Right cardiac atrium (tissue), 5 donors: ENCODE measurements around the gene URM1. TPM values are rescaled to one million over a fixed set of nuclear protein-coding genes. Genes with fewer than 3 reads are reported as not detected.
"Not testable (repeated sequence)": the region's sequence is repeated elsewhere in the genome, so short reads cannot be mapped to it uniquely, and the experiment has no call there.

Experiments used
- ATAC-seq, 2 donors: fragments of 200-7000 bp; cut with Tn5 transposase; one replicate each; pipeline versions ENCODE4 v1.8.0 to v1.9.1; 2020; ENCODE audit warnings: moderate library complexity in 2 of 2, mild to moderate bottlenecking in 1 of 2
- DNase-seq, 3 donors: peaks; one replicate each; pipeline ENCODE4 v3.0.0-alpha.2; 2020
- H3K27ac ChIP-seq: one replicate; pipeline ENCODE4 v1.5.1; 2013; ENCODE audit warnings: mild to moderate bottlenecking, low read length, control low read depth, moderate library complexity
- H3K27me3 ChIP-seq: one replicate; pipeline ENCODE4 v1.6.1; 2013; ENCODE audit not compliant: control insufficient read depth, insufficient read depth
- H3K4me1 ChIP-seq: one replicate; pipeline ENCODE4 v1.6.1; 2013; ENCODE audit warnings: low read length; ENCODE audit not compliant: control insufficient read depth, insufficient read depth
- H3K4me3 ChIP-seq: one replicate; pipeline ENCODE4 v1.5.1; 2013; ENCODE audit warnings: low read length, control low read depth
- H3K9me3 ChIP-seq: one replicate; pipeline ENCODE4 v1.6.1; 2013; ENCODE audit warnings: low read length; ENCODE audit not compliant: control insufficient read depth
- WGBS: extraction: QIAGEN DNeasy Blood & Tissue Kit; methylation state at CpG from one replicate; pipeline ENCODE4 v1.1.7; 2013; 5-methylcytosine and 5-hydroxymethylcytosine counted together
- intact Hi-C, 4 donors: fragments of 100-400 bp; cut with DNase I; formaldehyde crosslinking; loops; one replicate each; pipeline versions ENCODE4 v1.11.0 to v1.14.0; 2022 to 2023
- polyA plus RNA-seq: library from polyadenylated mRNA; stranded (reverse); fragments of 200-250 nt; gene quantifications from one replicate; pipeline ENCODE4 v1.2.3, GENCODE V29; 2013
- total RNA-seq, 4 donors: library from RNA; stranded (reverse); fragmentation: NEBNext Ultra II Directional; extraction: Animal tissue kit (Norgen Biotek cat#: 25700); gene quantifications; one replicate each; pipeline ENCODE4 v1.2.1, GENCODE V29; 2021
- donor health status: healthy with polysubstance abuse.
- donor health status: DM: no; HTN: yes; CAD: no.
- donor health status: DM: no; HTN: no; CAD: no.
- donor health status: DM: no; HTN: yes; CAD: no; lungs with severe emphysema.
- donor health status: DM: yes; HTN: yes; CAD: no.

The URM1 gene
- total and polyA plus RNA-seq, 5 donors, result 44.2 to 57.4 (median 50.5) TPM

DNA sequence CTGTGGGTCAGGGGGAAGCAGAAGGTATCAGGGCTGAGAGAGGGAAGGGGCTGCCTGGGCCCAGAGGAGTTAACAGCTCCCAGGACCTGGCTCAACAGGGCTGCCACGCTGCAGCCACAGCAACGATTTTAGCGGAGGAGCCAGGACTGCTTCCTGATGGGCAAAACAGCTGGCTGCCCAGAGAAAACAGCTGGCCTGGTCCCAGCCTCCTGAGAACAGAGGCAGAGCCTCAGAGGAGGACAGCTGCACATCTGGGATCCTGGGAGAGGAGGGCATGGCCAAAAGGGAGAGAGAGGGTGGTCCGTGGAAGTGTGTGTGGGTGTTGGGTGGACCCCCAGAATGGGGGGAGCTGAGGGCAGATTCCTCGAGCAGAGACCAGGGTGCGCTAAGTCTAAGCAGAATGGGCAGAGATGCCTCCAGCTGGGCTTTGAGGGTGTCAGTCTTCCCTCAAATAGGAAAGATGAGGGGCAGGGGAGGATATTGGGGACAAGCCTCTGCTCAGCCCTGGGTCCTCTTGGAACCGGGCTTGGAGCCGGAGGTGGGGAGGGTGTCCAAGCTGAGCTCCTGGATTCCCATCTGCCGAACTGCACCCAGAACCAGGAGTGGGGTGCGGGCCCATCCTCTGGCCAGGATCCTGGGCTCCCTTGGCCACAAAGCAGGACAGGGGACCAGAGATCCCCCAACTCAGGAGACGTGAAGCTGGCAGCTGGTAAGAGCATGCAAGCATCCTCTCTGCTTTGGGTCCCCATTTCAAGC lies 40.4 kb downstream of the URM1 start:
- no peak for ATAC-seq
- DNase-seq, result peak in 1 of 3 donors; percentile 42
- Histone ChIP-seq H3K27ac (no peak overlapping the region), H3K4me3 (no peak overlapping the region), H3K27me3 (no peaks in the 10 kb centered on the region), H3K4me1 (no peaks in the 10 kb centered on the region), H3K9me3 (no peaks in the 10 kb centered on the region)
- WGBS, result 49% methylated on average over 11 of the region's 11 CpGs
- intact Hi-C loops, result loop anchor here in 3 of 4 donors (5.0 to 10.0 kb wide), 2 partner anchors 47 to 54 kb away; no protein-coding TSS in a partner anchor

- Histone ChIP-seq H3K9me3 (no peaks in the 10 kb centered on the region), H3K27me3 (no peaks in the 10 kb centered on the region), H3K4me3 (no peak overlapping the region), H3K27ac (no peak overlapping the region), H3K4me1 (no peaks in the 10 kb centered on the region)
- DNase-seq (peak in 1 of 3 donors; percentile 52), ATAC-seq (peak in 1 of 2 donors; percentile 28)
- intact Hi-C loops, result loop anchor here in 3 of 4 donors (5.0 to 10.0 kb wide), 2 partner anchors 47 to 55 kb away; no protein-coding TSS in a partner anchor
- 13% methylated on average over 13 of the region's 13 CpGs for WGBS
Measured at GRCh38 chr9:128412120-128412790, 41.1 kb downstream of the URM1 start.

- not testable (repeated sequence) for ATAC-seq, H3K27ac ChIP-seq, H3K9me3 ChIP-seq, H3K4me3 ChIP-seq, H3K27me3 ChIP-seq, H3K4me1 ChIP-seq
- intact Hi-C loops, result loop anchor here in 3 of 4 donors (5.0 to 10.0 kb wide), 2 partner anchors 49 to 56 kb away; no protein-coding TSS in a partner anchor
- WGBS, result 90% methylated on average over 13 of the region's 13 CpGs
- DNase-seq, result peak in 1 of 3 donors; percentile 1
Measured at GRCh38 chr9:128413728-128414127, 42.6 kb downstream of the URM1 start.

GRCh38 chr9:128414461-128414860 lies 43.3 kb downstream of the URM1 start:
- Histone ChIP-seq H3K4me1 (peaks cover 4% of the 10 kb centered on the region), H3K4me3 (no peak overlapping the region), H3K27me3 (no peaks in the 10 kb centered on the region), H3K27ac (no peak overlapping the region), H3K9me3 (no peaks in the 10 kb centered on the region)
- no peak for DNase-seq
- ATAC-seq, result no peak
- intact Hi-C loops, result loop anchor here in 3 of 4 donors (5.0 to 10.0 kb wide), 2 partner anchors 50 to 57 kb away; no protein-coding TSS in a partner anchor
- WGBS, result 57% methylated on average over 3 of the region's 3 CpGs

DNA sequence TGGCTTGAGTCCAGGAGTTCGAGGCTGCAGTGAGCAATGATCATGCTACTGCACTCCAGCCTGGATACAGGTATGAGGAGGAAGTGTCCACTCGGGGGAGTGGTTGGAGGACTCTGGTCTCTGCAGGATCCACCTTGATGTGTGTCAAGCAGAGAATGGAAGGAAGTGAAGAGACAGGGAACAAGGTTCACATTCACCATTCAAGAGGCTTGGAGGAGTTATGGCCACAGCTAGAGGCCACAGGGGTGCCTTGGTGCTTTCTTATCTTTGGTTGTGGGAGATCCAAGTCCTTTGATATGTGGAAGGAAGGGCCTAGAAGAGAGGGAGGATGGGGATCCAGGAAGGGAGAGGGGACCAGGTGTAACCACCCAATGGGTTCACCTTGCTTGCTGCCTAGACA lies 44.1 kb downstream of the URM1 start:
- H3K27me3 ChIP-seq, result no peaks in the 10 kb centered on the region
- 70% methylated on average over 2 of the region's 2 CpGs for WGBS
- intact Hi-C loops, result loop anchor here in 2 of 4 donors (10.0 kb wide), 1 partner anchor 50 kb away; no protein-coding TSS in a partner anchor
- peaks cover 4% of the 10 kb centered on the region for H3K4me1 ChIP-seq
- no peak overlapping the region for H3K27ac ChIP-seq
- no peak for ATAC-seq
- DNase-seq, result peak in 1 of 3 donors; percentile 6
- H3K9me3 ChIP-seq, result no peaks in the 10 kb centered on the region
- H3K4me3 ChIP-seq, result no peak overlapping the region

- DNase-seq (no peak), ATAC-seq (no peak)
- 64% methylated on average over 6 of the region's 6 CpGs for WGBS
- intact Hi-C loops, result loop anchor here in 2 of 4 donors (10.0 kb wide), 1 partner anchor 51 kb away; no protein-coding TSS in a partner anchor
- Histone ChIP-seq H3K27me3 (no peaks in the 10 kb centered on the region), H3K4me3 (no peak overlapping the region), H3K9me3 (no peaks in the 10 kb centered on the region), H3K27ac (no peak overlapping the region), H3K4me1 (peaks cover 4% of the 10 kb centered on the region)
Measured at GRCh38 chr9:128416014-128416413, 44.8 kb downstream of the URM1 start.

DNA sequence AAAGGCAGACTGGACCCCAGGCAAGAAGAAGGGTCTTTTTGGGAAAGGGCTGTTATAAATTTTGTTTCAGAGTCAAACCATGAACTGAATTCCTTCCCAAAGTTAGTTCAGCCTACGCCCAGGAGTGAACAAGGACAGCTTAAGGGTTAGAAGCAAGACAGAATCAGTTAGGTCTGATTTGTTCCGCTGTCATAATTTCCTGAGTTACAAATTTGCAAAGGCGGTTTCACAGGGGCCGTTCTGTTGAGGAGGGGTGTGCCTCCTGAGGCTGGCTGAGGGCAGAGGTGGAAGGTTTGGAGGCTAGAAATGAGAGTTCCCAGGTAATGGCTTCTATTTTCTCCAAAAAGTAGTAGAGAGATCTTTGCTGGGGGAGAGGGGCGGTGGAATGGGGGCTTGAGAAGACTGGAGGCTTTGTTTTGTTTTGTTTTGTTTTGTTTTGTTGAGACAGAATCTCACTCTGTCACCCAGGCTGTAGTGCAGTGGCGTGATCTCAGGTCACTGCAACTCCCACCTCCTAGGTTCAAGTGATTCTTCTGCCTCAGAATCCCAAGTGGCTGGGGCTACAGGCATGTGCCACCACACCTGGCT lies 45.4 kb downstream of the URM1 start:
- no peak overlapping the region for H3K27ac ChIP-seq
- DNase-seq (no peak), ATAC-seq (no peak)
- peaks cover 4% of the 10 kb centered on the region for H3K4me1 ChIP-seq
- intact Hi-C loops, result loop anchor here in 2 of 4 donors (10.0 kb wide), 1 partner anchor 52 kb away; no protein-coding TSS in a partner anchor
- no peak overlapping the region for H3K4me3 ChIP-seq
- H3K27me3 ChIP-seq, result no peaks in the 10 kb centered on the region
- H3K9me3 ChIP-seq, result no peaks in the 10 kb centered on the region
- WGBS, result 54% methylated on average over 6 of the region's 6 CpGs

DNA sequence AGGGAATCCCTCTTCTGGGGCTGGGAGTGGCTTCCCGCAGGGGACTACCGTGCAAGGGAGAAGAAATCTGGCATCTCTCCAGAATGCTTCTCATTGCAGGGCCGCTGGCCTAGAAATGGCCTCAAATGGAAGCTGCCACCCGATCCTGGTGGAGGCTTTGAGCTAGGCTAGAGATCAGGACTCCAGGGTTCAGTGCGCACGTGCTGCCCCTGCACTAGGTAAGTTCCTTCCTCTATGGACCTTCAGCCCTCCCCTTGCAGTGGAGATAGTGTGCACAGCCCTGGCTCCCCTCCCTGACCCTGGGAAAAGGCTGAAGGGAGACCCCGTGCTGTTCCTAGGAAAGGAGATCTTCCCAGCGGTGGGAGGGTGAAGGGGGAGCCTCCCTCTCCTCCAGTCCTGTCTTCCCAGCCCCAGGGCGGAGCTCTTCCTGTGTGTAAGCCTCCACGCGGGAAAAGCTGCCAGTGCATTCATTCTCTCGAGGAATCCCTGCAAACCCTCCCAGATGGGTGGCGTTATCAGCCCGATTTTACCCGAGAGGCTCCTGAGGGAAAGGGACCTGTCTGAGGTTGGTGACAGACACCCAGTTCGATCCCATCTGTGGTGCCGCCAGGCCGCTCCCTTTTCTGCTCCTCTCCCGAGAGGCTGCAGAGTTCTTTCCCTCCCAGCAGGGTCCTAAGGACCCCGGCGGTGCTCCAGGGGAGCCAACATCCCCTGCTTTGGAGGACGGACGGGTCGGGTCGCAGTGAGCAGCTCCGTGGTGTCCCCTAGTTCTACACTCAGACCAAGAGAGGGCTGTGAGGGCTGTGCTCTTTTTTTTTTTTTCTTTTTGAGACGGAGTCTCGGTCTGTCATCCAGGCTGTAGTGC lies 48.1 kb downstream of the URM1 start:
- WGBS, result 9% methylated on average over 28 of the region's 28 CpGs
- ATAC-seq, result peak in 1 of 2 donors; percentile 4

GRCh38 chr9:128420060-128420650 lies 49.0 kb downstream of the URM1 start:
- H3K4me1 ChIP-seq, result peaks cover 4% of the 10 kb centered on the region
- under 1% methylated on average over 59 of the region's 59 CpGs for WGBS
- H3K27me3 ChIP-seq, result no peaks in the 10 kb centered on the region
- H3K9me3 ChIP-seq, result no peaks in the 10 kb centered on the region
- H3K4me3 ChIP-seq, result peak overlapping the region; percentile 90
- ATAC-seq (peak; percentile 91), DNase-seq (peak; percentile 81 to 93 (median 92))
- peak overlapping the region; percentile 7 for H3K27ac ChIP-seq
- intact Hi-C loops, result no loop called here

More for the DNA sequence above, 48.1 kb downstream of the URM1 start:
- intact Hi-C loops, result loop anchor here in 2 of 4 donors (10.0 kb wide), 1 partner anchor 54 kb away; no protein-coding TSS in a partner anchor
- Histone ChIP-seq H3K27me3 (no peaks in the 10 kb centered on the region), H3K9me3 (no peaks in the 10 kb centered on the region), H3K27ac (no peak overlapping the region), H3K4me1 (peaks cover 4% of the 10 kb centered on the region), H3K4me3 (no peak overlapping the region)
- DNase-seq, result peak in 2 of 3 donors; percentile 31 to 54
